ENCODE results near the gene ECHDC3.
A peak's percentile ranks its signal among the peaks of the same experiment; 100 is the strongest.

The ECHDC3 gene

GRCh38 chr10:11724938-11725776, 17.0 kb upstream of the ECHDC3 start:
- Histone ChIP-seq H2AFZ (ENCODE audit: low read length) (peak overlapping the region; percentile 70), H3K27me3 (ENCODE audit: control insufficient read depth in 3 of 3, insufficient read depth in 3 of 3, low read depth in 1 of 3, low read length in 3 of 3) (no peaks in the 10 kb centered on the region), H2AK5ac (ENCODE audit: low read depth, low read length) (no peak overlapping the region), H3K4ac (ENCODE audit: low read length) (no peak overlapping the region), H3K4me1 (ENCODE audit: control insufficient read depth in 2 of 2, insufficient read depth in 1 of 2, low read depth in 1 of 2, low read length in 2 of 2) (no peaks in the 10 kb centered on the region), H3K4me3 (ENCODE audit: low read length in 2 of 2) (no peak overlapping the region), H3K4me2 (ENCODE audit: insufficient read depth, low read length, poor library complexity, severe bottlenecking) (no peak overlapping the region), H3K9me3 (replicated peaks in 1 of 2; ENCODE audit: control insufficient read depth in 2 of 2, insufficient read depth in 1 of 2, low read depth in 1 of 2, low read length in 2 of 2) (peaks cover 0 to 5% of the 10 kb centered on the region in 2 donors), H3K23ac (ENCODE audit: low read depth, low read length, poor library complexity) (no peak overlapping the region), H3K36me3 (replicated peaks in 1 of 2; ENCODE audit: control insufficient read depth in 2 of 2, insufficient read depth in 2 of 2, low read length in 2 of 2) (no peaks in the 10 kb centered on the region), H4K8ac (ENCODE audit: low read depth, low read length) (no peak overlapping the region), H4K91ac (ENCODE audit: low read depth, low read length, poor library complexity) (no peak overlapping the region), H2BK12ac (ENCODE audit: low read length) (no peak overlapping the region), H3K27ac (replicated peaks; ENCODE audit: low read length) (no peak overlapping the region), H3K14ac (ENCODE audit: low read length) (no peak overlapping the region), H2BK120ac (ENCODE audit: low read depth, low read length) (no peak overlapping the region), H2BK15ac (ENCODE audit: low read length) (no peak overlapping the region), H3K79me1 (ENCODE audit: low read depth, low read length) (peaks cover 2% of the 10 kb centered on the region), H3K18ac (ENCODE audit: low read length) (no peak overlapping the region), H3K9ac (ENCODE audit: low read depth, low read length, poor library complexity) (no peak overlapping the region), H2BK5ac (ENCODE audit: low read length) (no peak overlapping the region)
- peak; percentile 26 for DNase-seq (ENCODE audit: low spot score)
- WGBS, 2 donors (ENCODE audit: extremely low coverage in 2 of 2, insufficient read length in 2 of 2, insufficient replicate concordance in 1 of 2), result no CpG with 5 or more reads among the region's 20 CpGs

GRCh38 chr10:11725912-11726311, 16.3 kb upstream of the ECHDC3 start:
- H2AK5ac ChIP-seq (ENCODE audit: low read depth, low read length), result no peak overlapping the region
- H2AFZ ChIP-seq (ENCODE audit: low read length), result no peak overlapping the region
- no CpG with 5 or more reads among the region's 10 CpGs for WGBS, 2 donors (ENCODE audit: extremely low coverage in 2 of 2, insufficient read length in 2 of 2, insufficient replicate concordance in 1 of 2)
- H2BK120ac ChIP-seq (ENCODE audit: low read depth, low read length), result no peak overlapping the region
- no peak overlapping the region for H3K4ac ChIP-seq (ENCODE audit: low read length)
- DNase-seq (ENCODE audit: low spot score), result no peak
- no peaks in the 10 kb centered on the region for H3K27me3 ChIP-seq (ENCODE audit: control insufficient read depth in 3 of 3, insufficient read depth in 3 of 3, low read depth in 1 of 3, low read length in 3 of 3)
- H3K79me1 ChIP-seq (ENCODE audit: low read depth, low read length), result peaks cover 2% of the 10 kb centered on the region
- no peak overlapping the region for H3K18ac ChIP-seq (ENCODE audit: low read length)
- H3K27ac ChIP-seq (replicated peaks; ENCODE audit: low read length), result no peak overlapping the region
- no peaks in the 10 kb centered on the region for H3K36me3 ChIP-seq (replicated peaks in 1 of 2; ENCODE audit: control insufficient read depth in 2 of 2, insufficient read depth in 2 of 2, low read length in 2 of 2)
- H3K4me3 ChIP-seq (ENCODE audit: low read length in 2 of 2), result no peak overlapping the region
- no peak overlapping the region for H2BK5ac ChIP-seq (ENCODE audit: low read length)
- no peak overlapping the region for H3K4me2 ChIP-seq (ENCODE audit: insufficient read depth, low read length, poor library complexity, severe bottlenecking)
- H3K9me3 ChIP-seq (replicated peaks in 1 of 2; ENCODE audit: control insufficient read depth in 2 of 2, insufficient read depth in 1 of 2, low read depth in 1 of 2, low read length in 2 of 2), result peaks cover 0 to 8% of the 10 kb centered on the region in 2 donors
- no peak overlapping the region for H4K8ac ChIP-seq (ENCODE audit: low read depth, low read length)
- H3K9ac ChIP-seq (ENCODE audit: low read depth, low read length, poor library complexity), result no peak overlapping the region
- no peak overlapping the region for H3K23ac ChIP-seq (ENCODE audit: low read depth, low read length, poor library complexity)
- no peaks in the 10 kb centered on the region for H3K4me1 ChIP-seq (ENCODE audit: control insufficient read depth in 2 of 2, insufficient read depth in 1 of 2, low read depth in 1 of 2, low read length in 2 of 2)
- H2BK12ac ChIP-seq (ENCODE audit: low read length), result no peak overlapping the region
- H3K14ac ChIP-seq (ENCODE audit: low read length), result no peak overlapping the region
- H2BK15ac ChIP-seq (ENCODE audit: low read length), result no peak overlapping the region
- H4K91ac ChIP-seq (ENCODE audit: low read depth, low read length, poor library complexity), result no peak overlapping the region

- no peak overlapping the region for H3K18ac ChIP-seq (ENCODE audit: low read length)
- H2AK5ac ChIP-seq (ENCODE audit: low read depth, low read length), result peak overlapping the region; percentile 70
- peak overlapping the region; percentile 39 for H3K14ac ChIP-seq (ENCODE audit: low read length)
- no CpG with 5 or more reads among the region's 4 CpGs for WGBS, 2 donors (ENCODE audit: extremely low coverage in 2 of 2, insufficient read length in 2 of 2, insufficient replicate concordance in 1 of 2)
- H3K4me1 ChIP-seq (ENCODE audit: control insufficient read depth in 2 of 2, insufficient read depth in 1 of 2, low read depth in 1 of 2, low read length in 2 of 2), result no peaks in the 10 kb centered on the region
- no peak overlapping the region for H3K9ac ChIP-seq (ENCODE audit: low read depth, low read length, poor library complexity)
- H3K36me3 ChIP-seq (replicated peaks in 1 of 2; ENCODE audit: control insufficient read depth in 2 of 2, insufficient read depth in 2 of 2, low read length in 2 of 2), result no peaks in the 10 kb centered on the region
- DNase-seq (ENCODE audit: low spot score), result no peak
- H3K27ac ChIP-seq (replicated peaks; ENCODE audit: low read length), result no peak overlapping the region
- peaks cover 2% of the 10 kb centered on the region for H3K79me1 ChIP-seq (ENCODE audit: low read depth, low read length)
- H4K91ac ChIP-seq (ENCODE audit: low read depth, low read length, poor library complexity), result no peak overlapping the region
- peaks cover 0 to 8% of the 10 kb centered on the region in 2 donors for H3K9me3 ChIP-seq (replicated peaks in 1 of 2; ENCODE audit: control insufficient read depth in 2 of 2, insufficient read depth in 1 of 2, low read depth in 1 of 2, low read length in 2 of 2)
- H2BK15ac ChIP-seq (ENCODE audit: low read length), result peak overlapping the region; percentile 37
- H2BK120ac ChIP-seq (ENCODE audit: low read depth, low read length), result no peak overlapping the region
- no peak overlapping the region for H2BK12ac ChIP-seq (ENCODE audit: low read length)
- peak overlapping the region; percentile 37 for H3K4ac ChIP-seq (ENCODE audit: low read length)
- H3K4me2 ChIP-seq (ENCODE audit: insufficient read depth, low read length, poor library complexity, severe bottlenecking), result no peak overlapping the region
- no peak overlapping the region for H2BK5ac ChIP-seq (ENCODE audit: low read length)
- H4K8ac ChIP-seq (ENCODE audit: low read depth, low read length), result no peak overlapping the region
- H3K4me3 ChIP-seq (ENCODE audit: low read length in 2 of 2), result peak overlapping the region in 1 of 2 donors; percentile 5
- no peak overlapping the region for H2AFZ ChIP-seq (ENCODE audit: low read length)
- no peaks in the 10 kb centered on the region for H3K27me3 ChIP-seq (ENCODE audit: control insufficient read depth in 3 of 3, insufficient read depth in 3 of 3, low read depth in 1 of 3, low read length in 3 of 3)
- H3K23ac ChIP-seq (ENCODE audit: low read depth, low read length, poor library complexity), result no peak overlapping the region
These were observed 14.6 kb upstream of the ECHDC3 start for GRCh38 chr10:11727563-11727962.

- Histone ChIP-seq H3K9ac (ENCODE audit: low read depth, low read length, poor library complexity) (no peak overlapping the region), H2BK5ac (ENCODE audit: low read length) (no peak overlapping the region)
- no CpG with 5 or more reads among the region's 7 CpGs for WGBS, 2 donors (ENCODE audit: extremely low coverage in 2 of 2, insufficient read length in 2 of 2, insufficient replicate concordance in 1 of 2)
These were observed 13.8 kb upstream of the ECHDC3 start for GRCh38 chr10:11728353-11728752.

More at GRCh38 chr10:11728353-11728752, 13.8 kb upstream of the ECHDC3 start:
- Histone ChIP-seq H2BK120ac (ENCODE audit: low read depth, low read length) (no peak overlapping the region), H3K18ac (ENCODE audit: low read length) (no peak overlapping the region), H3K79me1 (ENCODE audit: low read depth, low read length) (peaks cover 2% of the 10 kb centered on the region), H2BK12ac (ENCODE audit: low read length) (no peak overlapping the region), H3K9me3 (replicated peaks in 1 of 2; ENCODE audit: control insufficient read depth in 2 of 2, insufficient read depth in 1 of 2, low read depth in 1 of 2, low read length in 2 of 2) (peaks cover 0 to 8% of the 10 kb centered on the region in 2 donors), H2AFZ (ENCODE audit: low read length) (no peak overlapping the region), H3K4ac (ENCODE audit: low read length) (no peak overlapping the region), H3K36me3 (replicated peaks in 1 of 2; ENCODE audit: control insufficient read depth in 2 of 2, insufficient read depth in 2 of 2, low read length in 2 of 2) (no peaks in the 10 kb centered on the region), H2BK15ac (ENCODE audit: low read length) (no peak overlapping the region), H3K4me2 (ENCODE audit: insufficient read depth, low read length, poor library complexity, severe bottlenecking) (no peak overlapping the region), H3K14ac (ENCODE audit: low read length) (no peak overlapping the region), H3K23ac (ENCODE audit: low read depth, low read length, poor library complexity) (no peak overlapping the region), H3K27ac (replicated peaks; ENCODE audit: low read length) (no peak overlapping the region), H4K91ac (ENCODE audit: low read depth, low read length, poor library complexity) (no peak overlapping the region), H3K4me3 (ENCODE audit: low read length in 2 of 2) (no peak overlapping the region), H4K8ac (ENCODE audit: low read depth, low read length) (no peak overlapping the region), H3K27me3 (ENCODE audit: control insufficient read depth in 3 of 3, insufficient read depth in 3 of 3, low read depth in 1 of 3, low read length in 3 of 3) (no peaks in the 10 kb centered on the region), H2AK5ac (ENCODE audit: low read depth, low read length) (no peak overlapping the region), H3K4me1 (ENCODE audit: control insufficient read depth in 2 of 2, insufficient read depth in 1 of 2, low read depth in 1 of 2, low read length in 2 of 2) (no peaks in the 10 kb centered on the region)
- DNase-seq (ENCODE audit: low spot score), result no peak

Data from neuronal stem cell (in vitro differentiated cells).